Sigmoid colon (tissue), 3 donors: ENCODE measurements around the gene FOXM1.

Experiments used
- CTCF ChIP-seq, 4 experiments: fragments of 450-650 bp in 3 of 4; fragments of 200-600 bp in 1 of 4; IDR thresholded peaks; one replicate each; pipeline ENCODE4 v1.5.1; 2016 to 2019; ENCODE audit warnings: antibody characterized with exemption in 4 of 4, mild to moderate bottlenecking in 3 of 4, moderate library complexity in 2 of 4
- POLR2A ChIP-seq, 2 donors: fragments of 450-650 bp; IDR thresholded peaks; one replicate each; pipeline ENCODE4 v1.6.1; 2016; ENCODE audit warnings: antibody characterized with exemption in 2 of 2, mild to moderate bottlenecking in 2 of 2, moderate library complexity in 2 of 2

- TF ChIP-seq POLR2A (IDR thresholded peaks at IDR 0.05) (no peak), CTCF (IDR thresholded peaks at IDR 0.05) (no peak)
Observed at GRCh38 chr12:2856051-2856450, 20.9 kb downstream of the FOXM1 start.
